DMS 273 treated with DMSO at 0.1 percent for 48 hours (cell line): Measurements from ENCODE around the gene FGD2.

ENCODE experiments used
- DNase-seq: peaks from one replicate; lab custom pipeline; 2025; lab: John Stamatoyannopoulos, UW

FGD2 gene

DNA sequence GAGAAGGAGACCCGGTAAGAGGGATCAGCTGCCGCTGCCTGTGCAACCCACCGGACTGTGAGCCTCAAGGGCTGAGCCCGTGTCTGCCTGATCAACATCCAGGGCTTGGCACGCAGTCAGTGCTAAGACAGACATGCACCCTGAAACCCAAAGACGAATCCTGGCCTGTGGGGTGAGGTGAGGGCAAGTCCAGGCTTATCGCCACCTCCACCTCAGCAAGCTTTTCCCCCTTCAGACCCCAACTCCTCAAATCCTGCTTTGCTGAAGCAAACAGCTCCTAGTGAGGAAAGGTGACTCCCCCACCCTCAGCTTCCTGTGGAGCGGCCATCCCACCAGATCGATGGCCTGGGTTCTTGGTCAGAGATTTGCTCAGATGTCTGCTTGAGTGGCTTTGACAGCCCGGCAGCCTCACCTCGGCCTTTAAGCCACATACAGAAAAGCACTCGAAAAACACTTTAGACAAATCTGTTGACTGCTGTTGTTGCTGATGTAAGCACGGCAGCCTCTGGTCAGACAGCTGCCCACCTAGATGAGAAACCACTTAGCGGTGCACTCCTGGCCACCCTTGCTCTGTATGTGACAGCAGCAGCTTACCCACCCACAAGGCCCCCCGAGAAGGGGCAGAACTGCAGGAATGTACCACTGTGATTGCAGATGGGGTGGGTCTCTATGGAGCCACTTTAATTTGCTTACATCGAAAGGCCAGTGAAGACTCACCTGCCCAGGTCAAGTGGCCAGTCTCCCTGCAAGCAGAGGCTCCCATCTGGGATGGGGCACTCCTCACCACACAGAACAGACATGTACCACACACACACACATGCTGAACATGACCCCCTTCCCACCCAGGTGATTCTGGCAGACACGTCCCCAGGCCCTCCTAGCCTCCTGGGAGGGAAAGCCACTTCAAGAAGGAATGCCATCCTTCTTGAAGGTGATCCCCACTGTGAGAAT, 34.3 kb upstream of the FGD2 start:
- DNase-seq: no peak

DNA sequence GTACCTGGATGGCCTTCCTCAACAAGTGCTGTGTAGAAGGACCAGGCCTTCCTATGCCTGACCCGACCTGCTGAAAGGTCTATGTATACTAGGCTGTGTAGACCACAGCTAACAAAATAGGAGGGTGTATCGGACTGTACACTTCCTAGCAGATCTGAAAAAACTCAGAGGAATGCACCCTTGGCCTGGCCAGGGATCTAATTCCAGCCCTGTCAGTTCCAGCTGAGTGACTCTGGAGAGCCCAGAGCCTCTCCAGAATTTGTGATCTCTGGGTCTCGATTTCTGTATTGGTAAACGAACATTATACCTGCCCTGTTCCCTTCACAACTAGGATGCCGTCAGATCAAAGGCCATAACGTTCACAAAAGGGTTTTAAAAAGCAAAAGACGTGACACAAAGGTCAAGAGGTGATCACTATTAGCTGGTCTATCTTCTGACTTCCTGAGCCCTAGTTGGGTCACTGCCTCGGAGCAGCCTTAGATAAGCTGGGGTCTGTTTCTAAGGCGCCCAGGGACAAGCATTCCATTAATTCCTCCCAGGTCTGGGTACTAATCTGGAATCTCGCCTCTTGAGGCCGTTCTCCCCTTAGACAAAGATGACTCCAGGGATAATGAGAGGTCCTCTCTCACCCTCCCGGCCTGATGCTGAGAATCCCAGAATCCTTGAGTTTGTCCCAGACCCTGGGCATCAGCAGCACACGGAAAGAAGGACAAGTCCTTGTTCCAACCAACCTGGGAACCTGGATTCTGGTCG, 33.4 kb upstream of the FGD2 start:
- no peak for DNase-seq

DNA sequence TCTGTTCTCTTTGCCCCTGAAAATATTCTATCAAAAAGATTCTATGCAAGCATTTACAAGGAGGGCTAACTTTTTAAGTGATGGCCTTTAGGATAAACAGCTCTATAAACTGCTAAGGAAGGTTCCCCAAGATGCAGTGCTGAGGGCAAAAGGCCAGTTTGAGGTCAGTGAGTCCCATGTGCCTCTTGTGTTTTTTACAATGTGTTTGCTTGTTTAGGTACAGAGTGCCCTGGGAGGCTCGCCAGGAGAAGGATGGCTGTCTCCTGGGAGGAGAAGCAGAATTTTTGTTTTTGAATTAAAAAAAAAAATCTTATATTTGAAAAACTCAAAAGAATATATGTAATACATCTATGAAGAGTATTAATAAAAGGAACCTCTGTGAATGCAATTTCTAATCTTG, 32.3 kb upstream of the FGD2 start:
- no peak for DNase-seq

DNA sequence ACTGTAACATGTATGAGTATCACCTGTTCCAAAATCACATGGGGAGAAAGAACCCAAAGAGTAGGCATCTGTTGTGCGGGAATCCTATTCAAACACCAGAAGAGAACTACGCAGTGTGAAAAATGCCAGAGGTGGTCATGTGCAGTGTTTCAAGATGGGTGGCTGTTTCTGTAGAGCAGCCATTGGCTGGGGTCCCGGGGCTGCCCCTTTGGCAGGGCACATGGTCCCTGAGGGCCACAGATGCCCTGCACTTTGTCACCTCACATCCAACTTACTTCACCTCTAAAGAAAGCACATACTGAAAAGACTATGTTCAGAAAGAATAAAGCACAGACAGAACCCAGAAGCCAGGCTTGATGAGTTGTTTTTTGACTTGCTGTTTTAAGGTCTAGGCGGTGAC, 31.8 kb upstream of the FGD2 start:
- no peak for DNase-seq

DNA sequence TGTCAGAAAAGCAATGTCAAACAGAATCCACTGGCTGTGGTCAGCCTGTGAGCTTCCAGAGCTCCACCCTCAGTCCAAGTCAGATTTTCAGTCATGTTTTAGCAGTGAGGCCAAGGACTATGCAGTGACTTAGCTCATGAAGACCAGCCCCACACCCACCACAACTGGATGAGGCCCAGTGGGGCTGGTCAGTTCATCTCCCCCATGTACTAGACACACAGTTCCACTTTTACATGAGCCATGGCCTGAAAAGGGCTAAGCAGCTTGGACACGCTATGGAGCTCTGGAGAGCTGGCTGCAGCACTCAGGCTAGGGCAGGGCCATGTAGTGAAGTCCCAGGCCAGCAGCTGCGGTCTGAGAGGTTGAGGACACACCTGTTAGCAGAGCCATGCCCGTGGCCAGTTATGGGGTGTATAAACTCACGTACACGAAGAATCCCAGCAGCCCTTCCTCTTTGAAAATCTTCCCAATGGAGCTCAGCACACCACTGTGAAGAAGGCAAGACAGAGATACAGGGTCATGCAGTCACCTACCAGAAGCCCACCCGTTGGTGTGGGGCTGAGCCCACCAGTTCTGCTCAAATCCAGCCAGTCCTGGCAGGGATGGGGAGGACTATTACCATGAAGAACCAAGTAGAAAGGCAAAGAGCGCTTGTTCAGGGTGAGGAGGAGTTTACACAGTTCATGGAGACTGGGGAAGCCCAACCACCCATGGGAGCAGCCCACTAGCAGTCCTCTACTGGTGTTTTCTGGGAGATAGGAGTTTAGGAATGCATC, 30.0 kb upstream of the FGD2 start:
- no peak for DNase-seq

DNA sequence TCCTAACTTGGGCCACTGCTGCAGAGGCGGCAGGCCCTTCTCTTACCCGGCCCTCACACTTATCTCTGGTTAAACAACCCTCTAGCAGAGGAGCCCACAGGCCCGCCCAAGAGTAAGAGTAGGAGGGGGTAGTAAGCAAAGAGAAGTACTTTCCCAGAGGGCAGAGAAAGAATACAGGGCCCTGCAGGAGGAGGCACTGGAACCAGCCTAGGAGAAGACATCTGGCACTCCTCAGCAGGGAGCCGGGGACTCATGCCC, 29.5 kb upstream of the FGD2 start:
- DNase-seq: no peak

DNA sequence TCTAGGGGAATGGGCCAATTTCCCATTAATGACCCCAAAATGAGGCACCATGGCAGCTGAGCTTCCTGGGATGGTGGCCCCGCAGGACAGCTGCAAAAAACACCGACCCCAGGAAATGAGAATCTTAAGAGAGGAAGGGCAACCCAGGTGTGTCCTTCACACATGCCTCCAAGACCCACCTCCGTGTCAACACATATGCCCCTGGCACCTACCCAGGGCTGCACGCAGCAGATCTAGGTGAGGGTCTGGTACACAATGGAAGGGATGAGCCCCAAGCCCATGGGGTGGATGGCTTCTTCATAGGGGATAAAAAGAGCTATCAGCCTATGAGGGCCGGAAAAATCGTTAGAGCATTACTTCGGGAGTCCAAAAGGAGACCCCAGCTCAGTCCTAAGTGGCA, 28.9 kb upstream of the FGD2 start:
- DNase-seq: no peak

DNA sequence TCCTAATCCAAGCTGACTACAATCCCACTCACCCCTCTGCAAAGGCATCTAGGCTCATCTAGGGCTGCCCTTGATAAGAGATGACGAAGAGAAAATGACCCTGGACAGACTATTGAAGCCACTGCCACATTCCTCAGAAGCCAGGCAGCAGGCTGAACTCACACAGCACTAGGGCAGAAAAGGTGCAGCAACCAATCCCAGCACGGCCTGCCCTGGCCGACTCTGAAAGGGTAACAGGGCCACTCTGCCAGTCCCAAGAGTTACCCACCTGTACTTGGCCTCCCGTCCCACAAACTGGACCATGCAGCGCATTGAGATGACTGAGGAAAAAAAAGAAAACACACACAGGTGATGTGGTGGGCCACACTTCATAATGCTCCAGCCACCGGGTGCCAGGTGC, 28.5 kb upstream of the FGD2 start:
- DNase-seq: no peak

DNA sequence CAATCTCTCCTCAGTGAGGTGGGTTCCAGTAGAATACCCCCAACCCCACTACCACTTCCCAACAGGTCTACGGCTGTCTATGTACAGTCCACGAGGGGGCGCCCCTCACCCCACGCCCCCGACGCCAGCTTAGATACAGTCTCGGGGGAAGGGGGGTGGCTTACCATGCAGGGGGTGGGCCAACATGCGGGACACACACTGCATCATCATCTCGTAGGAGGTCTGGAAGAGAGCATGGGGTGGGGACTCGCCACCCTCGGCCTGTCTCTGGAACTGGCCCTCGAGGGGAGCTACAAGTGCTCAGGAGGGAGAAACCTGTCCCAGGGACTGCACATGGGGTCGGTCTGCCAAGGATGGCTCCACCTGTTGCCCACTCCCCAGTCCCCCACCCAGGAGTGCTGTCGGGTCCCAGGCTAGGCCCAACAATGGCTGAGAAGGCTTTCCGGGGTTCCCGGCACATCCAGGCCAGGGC, 27.9 kb upstream of the FGD2 start:
- no peak for DNase-seq

DNA sequence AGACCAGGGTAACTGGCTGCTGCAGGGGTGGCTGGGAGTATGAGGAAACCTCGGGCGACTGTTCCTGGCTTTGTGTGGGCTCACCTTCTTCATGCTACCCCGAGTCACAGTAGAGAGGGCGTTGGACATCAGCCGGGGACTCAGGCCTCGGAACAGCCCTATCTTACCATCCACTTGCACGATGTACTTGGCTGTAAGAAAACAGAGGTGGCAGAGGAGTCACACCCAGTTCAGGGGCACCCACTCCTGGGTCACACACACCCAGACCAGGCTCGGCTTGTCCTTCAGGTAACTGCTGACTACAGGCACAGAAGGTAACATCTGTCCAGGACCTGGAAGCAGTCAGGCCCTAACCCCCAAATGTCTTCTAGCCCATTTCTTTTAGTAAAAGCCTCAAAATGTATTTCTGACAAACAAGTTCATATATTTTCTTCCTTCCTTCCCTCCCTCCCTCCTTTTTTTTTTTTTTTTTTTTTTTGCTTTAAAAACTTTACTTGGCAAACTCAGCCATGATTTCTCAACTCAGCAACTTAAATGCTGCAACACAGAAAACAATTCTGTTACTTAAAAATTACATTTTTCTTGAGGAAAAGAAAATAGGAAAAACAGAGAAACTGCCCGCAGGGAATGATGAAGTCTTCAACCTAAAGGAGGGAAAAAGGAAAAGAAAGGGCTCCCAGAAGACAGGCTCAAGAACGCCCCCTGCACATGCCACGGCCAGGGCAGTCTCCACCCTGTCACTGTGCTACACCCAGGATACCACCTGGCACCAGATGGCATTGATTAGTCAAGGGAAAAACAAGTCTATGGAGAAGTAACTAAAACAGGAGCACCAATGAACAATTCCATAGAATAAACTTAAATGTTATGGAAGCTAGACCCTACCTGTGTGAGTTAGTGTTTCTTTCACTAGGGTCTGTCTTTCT, 26.8 kb upstream of the FGD2 start:
- DNase-seq: peak; percentile 87

DNA sequence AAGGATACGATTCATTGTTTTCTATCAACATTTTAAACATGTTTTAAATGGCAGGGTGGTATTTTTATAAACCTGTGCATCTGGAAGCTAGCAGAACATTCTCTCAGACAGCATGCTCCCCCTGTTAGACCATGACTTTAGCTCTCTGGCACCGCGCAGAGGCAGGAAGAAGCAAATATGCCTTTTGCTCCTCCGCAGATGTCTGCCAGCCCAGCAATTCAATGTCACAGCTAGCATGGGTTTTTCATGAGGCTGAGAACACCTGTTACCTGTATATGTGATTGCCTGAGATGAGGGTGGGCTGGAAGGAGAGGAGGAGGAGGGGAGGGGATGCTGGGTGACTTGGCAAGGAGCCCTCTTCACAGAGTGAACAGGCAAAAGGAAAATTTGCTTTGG, 26.1 kb upstream of the FGD2 start:
- peak; percentile 87 for DNase-seq

DNA sequence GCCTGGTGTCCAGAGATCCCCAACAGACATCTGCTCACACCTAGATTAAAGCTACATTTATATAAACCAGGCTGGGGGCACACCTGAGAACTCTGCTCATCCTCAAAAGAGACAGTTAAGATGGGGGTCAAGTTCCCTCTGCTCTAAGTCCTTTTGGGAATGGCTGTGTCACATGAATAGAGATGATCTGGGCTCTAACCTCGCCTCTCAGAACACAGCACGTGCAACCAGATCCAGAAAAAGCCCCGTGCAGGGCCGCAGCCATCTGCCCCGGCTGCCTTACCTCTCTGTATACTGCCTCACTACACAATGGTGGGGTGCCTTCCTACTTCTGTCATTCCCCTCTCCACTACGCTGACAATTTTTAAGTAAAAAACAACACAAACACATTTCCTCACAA, 25.3 kb upstream of the FGD2 start:
- DNase-seq: no peak

DNA sequence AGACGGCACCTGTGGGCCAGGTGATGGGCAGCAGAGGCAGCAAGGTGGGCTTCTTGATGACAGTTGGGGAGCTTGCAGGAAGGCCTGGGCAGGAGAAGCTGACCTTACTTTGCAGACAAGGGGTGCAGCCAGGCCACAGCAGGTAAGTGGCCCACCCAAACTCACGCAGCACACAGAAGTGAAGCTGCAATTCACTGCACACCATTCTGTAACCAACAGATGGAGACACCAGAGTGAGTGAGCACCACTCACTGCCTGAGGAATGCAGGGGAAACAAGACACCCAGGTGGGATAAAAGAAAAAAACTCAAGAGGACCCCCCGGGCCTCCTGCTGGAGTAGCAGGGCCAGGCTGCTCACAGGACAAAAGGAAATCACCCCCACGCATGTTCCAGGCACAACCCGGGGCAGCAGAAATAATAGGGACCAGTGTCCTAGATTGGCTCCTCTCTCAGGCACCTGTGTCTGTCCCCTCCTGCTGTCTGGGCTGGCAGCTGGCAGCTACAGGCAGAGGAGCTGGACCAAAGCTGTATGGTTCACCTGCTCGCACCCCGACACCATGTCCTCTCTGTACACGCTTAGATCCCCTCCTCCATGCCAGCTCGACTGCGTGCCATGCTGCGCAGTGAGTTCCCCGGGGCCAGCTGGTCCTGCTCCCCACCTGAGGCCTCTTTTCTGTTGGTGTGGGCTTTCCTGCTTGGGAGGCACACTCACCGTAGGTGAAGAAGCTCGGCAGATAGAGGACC, 24.4 kb upstream of the FGD2 start:
- DNase-seq: no peak

DNA sequence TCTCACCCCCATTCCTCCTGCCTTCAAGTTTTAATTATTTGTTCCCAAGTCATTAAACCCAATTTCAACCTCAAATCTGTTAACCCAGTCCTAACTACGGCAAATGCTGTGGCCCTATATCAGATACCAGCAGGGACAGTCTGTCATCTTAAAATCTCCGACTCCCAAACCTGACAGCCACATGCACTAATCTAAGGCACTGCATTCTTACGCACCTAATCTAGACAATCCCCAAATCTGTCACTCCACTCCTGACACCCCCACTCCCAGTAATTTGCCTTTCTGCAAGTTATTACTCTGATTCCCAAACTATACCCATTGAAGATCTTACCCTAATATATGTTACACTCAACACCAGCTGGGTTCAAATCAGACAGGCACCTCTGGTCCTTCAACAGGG, 21.9 kb upstream of the FGD2 start:
- no peak for DNase-seq

DNA sequence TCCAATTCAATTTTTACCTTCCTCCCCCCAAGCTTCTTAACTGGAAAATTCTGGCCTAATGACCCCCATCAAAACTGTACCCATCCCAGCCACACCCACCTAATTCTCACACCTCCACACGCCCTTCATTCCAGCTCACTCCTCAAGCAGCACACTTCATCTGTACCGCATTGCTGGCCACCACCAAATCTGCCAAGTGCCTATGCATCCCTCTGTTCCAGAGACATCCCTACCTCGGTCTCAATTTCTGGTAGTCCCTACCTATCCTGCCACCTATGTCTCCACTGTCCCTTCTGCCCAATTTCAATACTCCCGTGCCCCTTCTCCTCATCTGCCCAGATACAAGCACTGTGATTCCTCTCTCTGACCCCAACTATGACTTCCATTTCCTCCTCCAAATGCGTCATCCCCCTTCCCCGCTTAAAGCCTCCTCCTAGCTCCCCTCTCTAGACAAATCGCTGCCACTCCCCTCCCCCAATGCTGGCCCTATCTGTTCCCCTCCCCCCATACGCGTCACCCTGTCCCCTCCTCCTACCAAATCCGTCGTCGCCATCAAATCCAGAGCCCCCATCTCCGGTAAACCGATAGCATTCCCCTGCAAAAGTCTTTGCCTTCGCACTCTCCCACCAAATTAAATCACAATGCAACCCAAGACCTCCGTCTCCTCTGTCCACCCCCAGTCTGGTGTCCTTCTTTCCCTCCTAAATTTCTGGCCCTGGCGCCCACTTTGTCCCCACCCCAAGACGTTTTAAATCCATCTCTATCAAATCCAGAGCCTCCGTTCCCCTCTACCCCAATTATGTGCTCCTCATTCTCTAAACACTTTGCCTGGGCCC, 20.7 kb upstream of the FGD2 start:
- DNase-seq: no peak

DNA sequence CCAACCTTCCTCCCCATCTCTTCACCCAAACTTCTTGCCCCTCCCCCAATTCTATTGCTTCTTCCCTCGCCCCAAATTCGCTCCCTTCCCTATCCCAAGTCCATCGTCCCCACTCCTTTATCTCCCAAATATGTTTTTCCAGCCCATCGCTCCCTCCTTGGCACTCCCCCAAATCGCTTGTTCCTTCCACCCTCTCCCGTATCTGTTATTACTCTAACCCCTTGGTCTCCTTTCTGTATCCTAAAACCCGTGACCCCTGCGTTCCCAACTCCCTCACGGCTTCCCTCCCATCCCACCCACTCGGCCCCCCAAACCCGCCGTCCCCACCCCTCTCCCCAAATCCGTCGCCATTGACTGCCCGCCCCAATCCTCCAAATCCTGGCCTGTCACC, 20.0 kb upstream of the FGD2 start:
- DNase-seq: no peak

DNA sequence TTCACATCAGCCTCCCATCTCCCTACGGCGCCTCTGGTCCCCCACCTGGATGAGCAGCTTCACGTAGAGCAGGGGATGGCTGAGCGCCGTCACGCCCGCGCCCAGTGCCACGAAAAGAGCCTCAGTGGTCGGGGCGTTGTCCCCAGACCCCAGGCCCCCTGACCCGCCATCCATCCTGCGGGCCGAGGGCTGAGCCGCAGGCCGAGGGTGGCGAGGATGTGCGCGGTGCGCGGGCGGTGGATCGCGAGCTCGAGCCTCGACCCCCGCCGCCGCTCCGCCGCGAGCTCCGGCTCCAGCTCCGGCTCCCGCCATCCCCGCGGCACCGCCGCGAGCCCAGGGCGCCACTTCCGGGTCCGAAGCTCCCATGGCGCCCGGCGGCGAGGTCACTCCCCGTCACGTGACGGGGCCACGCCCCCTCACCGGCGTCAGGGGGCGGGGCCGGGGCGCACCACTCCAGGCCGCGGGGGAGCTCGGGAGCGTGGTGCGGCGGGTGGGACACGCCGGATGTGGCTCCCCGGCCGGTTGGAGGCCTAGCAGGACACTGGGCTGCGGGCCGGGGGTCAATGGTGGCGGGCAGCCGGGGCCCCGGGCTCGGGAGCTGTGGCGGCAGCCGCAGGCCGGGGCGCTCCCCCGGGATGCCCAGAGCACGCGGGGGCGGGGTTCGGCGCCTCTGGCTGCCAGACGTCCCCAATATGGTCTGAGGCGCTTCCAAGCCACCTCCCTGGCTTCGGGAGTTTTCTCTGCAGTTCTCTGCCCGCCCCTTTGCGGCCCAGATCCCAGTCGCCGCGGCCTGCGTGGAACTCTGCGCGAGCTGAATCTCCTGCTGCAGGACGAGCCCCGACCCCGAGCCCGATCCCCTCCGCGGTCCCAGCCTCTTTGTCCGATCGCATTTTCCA, 19.4 kb upstream of the FGD2 start, which contains the start of gene MTCH1:
MTCH1 (minus strand) TSS at position 389 of the 896 bp plus-strand sequence; CDS start at position 366, 23 bp downstream.
- peak; percentile 64 for DNase-seq

DNA sequence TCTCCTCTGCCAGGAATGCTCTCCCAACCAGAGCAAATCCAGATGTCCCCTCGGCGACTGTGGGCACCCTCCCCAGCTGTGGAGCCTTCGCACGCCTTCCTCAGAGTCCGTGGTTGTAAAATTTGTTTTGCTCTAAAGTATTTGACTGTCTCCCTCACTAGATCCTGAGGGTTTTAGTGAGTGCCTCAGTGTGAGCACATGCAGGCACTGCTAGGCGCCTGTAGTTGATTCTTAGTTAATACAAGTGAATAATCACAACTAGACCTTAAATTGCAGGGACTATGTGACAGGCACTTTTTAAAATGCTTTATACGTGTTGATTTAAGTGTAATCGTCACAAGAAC, 18.8 kb upstream of the FGD2 start:
- no peak for DNase-seq

DNA sequence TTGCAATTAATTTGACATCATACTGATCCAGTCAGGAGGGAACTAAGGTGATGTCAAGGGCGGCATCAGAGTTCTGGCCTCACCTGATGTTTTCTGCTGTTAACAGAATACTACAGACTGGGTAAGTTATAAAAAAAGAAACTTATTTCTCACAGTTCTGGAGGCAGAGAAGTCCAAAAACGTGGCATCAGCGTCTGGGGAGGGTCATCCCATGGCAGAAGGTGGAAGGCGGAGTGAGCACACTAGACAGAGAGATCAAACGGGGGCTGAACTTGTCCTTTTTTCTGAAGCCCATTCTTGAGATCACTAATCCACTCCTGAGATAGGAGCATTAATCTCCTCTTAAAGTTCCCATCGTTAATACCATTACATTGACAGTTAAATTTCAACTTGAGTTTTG, 16.2 kb upstream of the FGD2 start:
- no peak for DNase-seq
